ENCODE results near the gene KRT4.

- TF ChIP-seq CTCF (IDR thresholded peaks at IDR 0.05 in 8 of 11, conservative IDR thresholded peaks at IDR 0.05 in 3 of 11) (no peak), POLR2A (IDR thresholded peaks at IDR 0.05) (no peak), POLR2AphosphoS5 (IDR thresholded peaks at IDR 0.05) (no peak)
These were observed 37.5 kb downstream of the KRT4 start for GRCh38 chr12:52776435-52776834.
